Measurements from ENCODE around the gene ARHGDIA. TPM values are rescaled to one million over a fixed set of nuclear protein-coding genes. Genes with fewer than 3 reads are reported as not detected.

The ARHGDIA gene
- total RNA-seq, 1 experiment from 2014 or later, result 247 TPM

DNA sequence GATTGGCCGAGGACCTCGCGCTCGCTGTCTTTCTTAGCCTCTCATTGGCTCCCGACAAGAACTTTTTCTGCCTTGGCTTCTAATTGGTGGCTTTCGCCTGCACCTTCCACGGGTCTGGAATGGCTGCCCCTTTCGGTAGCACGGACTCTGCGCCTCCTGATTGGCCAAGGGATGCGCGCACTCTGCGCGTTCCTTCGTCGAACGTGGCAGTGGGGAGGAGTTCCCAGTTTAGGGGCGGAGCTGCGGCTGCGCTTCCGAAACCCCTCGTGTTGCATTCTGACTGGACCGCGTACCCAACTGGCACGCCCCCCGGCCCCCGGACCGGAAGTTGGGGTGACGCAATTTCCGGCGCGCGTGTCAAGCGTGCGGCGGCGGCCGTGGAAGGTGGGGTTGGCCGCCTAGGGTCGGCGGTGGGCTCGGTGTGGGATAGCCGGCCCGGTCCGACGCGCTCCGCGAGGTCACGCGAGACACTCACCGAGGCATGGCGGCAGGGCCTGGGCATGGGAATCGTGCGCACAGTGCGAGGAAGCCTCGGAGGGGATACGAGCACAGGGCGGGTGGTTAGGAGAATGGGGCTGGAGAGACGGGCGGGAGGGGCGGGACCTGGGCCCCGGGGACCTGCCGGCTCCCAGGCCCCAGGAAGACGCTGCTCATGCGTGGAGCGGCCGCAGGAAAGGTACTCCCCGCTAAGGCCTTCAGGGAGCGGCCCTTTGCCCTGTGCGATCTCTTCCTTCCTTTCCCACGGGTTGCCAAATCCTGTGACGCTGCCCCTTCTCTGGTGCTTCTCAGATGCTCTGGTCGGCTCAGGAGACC is 10.2 kb downstream of the ARHGDIA start (continued):
- TF ChIP-seq, protein P1, sequence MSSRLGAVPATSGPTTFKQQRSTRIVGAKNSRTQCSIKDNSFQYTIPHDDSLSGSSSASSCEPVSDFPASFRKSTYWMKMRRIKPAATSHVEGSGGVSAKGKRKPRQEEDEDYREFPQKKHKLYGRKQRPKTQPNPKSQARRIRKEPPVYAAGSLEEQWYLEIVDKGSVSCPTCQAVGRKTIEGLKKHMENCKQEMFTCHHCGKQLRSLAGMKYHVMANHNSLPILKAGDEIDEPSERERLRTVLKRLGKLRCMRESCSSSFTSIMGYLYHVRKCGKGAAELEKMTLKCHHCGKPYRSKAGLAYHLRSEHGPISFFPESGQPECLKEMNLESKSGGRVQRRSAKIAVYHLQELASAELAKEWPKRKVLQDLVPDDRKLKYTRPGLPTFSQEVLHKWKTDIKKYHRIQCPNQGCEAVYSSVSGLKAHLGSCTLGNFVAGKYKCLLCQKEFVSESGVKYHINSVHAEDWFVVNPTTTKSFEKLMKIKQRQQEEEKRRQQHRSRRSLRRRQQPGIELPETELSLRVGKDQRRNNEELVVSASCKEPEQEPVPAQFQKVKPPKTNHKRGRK (CRISPR knock-in tag; IDR thresholded peaks at IDR 0.05; ENCODE audit: borderline replicate concordance), result no peak
- TF ChIP-seq ZNF416 (CRISPR knock-in tag; IDR thresholded peaks at IDR 0.05) (peak; percentile 70; the same call in 1 of the 2 replicates), SMAD4 (CRISPR knock-in tag; IDR thresholded peaks at IDR 0.05) (no peak), NFE2L1 (CRISPR knock-in tag; IDR thresholded peaks at IDR 0.05) (0 out of 2 replicates have a peak, but pooled peaks have one; percentile 50), EMX1 (CRISPR knock-in tag; IDR thresholded peaks at IDR 0.05) (peak; percentile 96), OVOL2 (CRISPR knock-in tag; IDR thresholded peaks at IDR 0.05; ENCODE audit: borderline replicate concordance) (no peak), ETV6 (CRISPR knock-in tag; IDR thresholded peaks at IDR 0.05) (peak; percentile 68; the same call in 1 of the 2 replicates), ZNF263 (CRISPR knock-in tag; IDR thresholded peaks at IDR 0.05; ENCODE audit: low read depth) (0 out of 2 replicates have a peak, but pooled peaks have one; percentile 84), SOX15 (CRISPR knock-in tag; IDR thresholded peaks at IDR 0.05) (no peak), TCF7 (CRISPR knock-in tag; IDR thresholded peaks at IDR 0.05; ENCODE audit: low read depth) (peak; percentile 65; the same call in 1 of the 2 replicates), NFATC4 (CRISPR knock-in tag; IDR thresholded peaks at IDR 0.05) (peak; percentile 69), PRRX2 (CRISPR knock-in tag; IDR thresholded peaks at IDR 0.05) (peak; percentile 94), ZNF138 (CRISPR knock-in tag; conservative IDR thresholded peaks at IDR 0.05) (no peak), SMAD3 (CRISPR knock-in tag; IDR thresholded peaks at IDR 0.05; ENCODE audit: borderline replicate concordance) (0 out of 2 replicates have a peak, but pooled peaks have one; percentile 17), CBFB (CRISPR knock-in tag; IDR thresholded peaks at IDR 0.05; ENCODE audit: low read depth) (0 out of 2 replicates have a peak, but pooled peaks have one; percentile 15), FOXP1 (CRISPR knock-in tag; IDR thresholded peaks at IDR 0.05; ENCODE audit: borderline replicate concordance) (peak; percentile 85), HMGA2 (CRISPR knock-in tag; IDR thresholded peaks at IDR 0.05) (peak; percentile 85), NR3C1 (CRISPR knock-in tag; conservative IDR thresholded peaks at IDR 0.05; ENCODE audit: low read depth) (no peak), ZNF317 (CRISPR knock-in tag; IDR thresholded peaks at IDR 0.05; ENCODE audit: borderline replicate concordance, low read depth) (no peak)
- TF ChIP-seq, protein P2, sequence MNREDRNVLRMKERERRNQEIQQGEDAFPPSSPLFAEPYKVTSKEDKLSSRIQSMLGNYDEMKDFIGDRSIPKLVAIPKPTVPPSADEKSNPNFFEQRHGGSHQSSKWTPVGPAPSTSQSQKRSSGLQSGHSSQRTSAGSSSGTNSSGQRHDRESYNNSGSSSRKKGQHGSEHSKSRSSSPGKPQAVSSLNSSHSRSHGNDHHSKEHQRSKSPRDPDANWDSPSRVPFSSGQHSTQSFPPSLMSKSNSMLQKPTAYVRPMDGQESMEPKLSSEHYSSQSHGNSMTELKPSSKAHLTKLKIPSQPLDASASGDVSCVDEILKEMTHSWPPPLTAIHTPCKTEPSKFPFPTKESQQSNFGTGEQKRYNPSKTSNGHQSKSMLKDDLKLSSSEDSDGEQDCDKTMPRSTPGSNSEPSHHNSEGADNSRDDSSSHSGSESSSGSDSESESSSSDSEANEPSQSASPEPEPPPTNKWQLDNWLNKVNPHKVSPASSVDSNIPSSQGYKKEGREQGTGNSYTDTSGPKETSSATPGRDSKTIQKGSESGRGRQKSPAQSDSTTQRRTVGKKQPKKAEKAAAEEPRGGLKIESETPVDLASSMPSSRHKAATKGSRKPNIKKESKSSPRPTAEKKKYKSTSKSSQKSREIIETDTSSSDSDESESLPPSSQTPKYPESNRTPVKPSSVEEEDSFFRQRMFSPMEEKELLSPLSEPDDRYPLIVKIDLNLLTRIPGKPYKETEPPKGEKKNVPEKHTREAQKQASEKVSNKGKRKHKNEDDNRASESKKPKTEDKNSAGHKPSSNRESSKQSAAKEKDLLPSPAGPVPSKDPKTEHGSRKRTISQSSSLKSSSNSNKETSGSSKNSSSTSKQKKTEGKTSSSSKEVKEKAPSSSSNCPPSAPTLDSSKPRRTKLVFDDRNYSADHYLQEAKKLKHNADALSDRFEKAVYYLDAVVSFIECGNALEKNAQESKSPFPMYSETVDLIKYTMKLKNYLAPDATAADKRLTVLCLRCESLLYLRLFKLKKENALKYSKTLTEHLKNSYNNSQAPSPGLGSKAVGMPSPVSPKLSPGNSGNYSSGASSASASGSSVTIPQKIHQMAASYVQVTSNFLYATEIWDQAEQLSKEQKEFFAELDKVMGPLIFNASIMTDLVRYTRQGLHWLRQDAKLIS (CRISPR knock-in tag; IDR thresholded peaks at IDR 0.05; ENCODE audit: borderline replicate concordance), result no peak
- TF ChIP-seq, protein P3, sequence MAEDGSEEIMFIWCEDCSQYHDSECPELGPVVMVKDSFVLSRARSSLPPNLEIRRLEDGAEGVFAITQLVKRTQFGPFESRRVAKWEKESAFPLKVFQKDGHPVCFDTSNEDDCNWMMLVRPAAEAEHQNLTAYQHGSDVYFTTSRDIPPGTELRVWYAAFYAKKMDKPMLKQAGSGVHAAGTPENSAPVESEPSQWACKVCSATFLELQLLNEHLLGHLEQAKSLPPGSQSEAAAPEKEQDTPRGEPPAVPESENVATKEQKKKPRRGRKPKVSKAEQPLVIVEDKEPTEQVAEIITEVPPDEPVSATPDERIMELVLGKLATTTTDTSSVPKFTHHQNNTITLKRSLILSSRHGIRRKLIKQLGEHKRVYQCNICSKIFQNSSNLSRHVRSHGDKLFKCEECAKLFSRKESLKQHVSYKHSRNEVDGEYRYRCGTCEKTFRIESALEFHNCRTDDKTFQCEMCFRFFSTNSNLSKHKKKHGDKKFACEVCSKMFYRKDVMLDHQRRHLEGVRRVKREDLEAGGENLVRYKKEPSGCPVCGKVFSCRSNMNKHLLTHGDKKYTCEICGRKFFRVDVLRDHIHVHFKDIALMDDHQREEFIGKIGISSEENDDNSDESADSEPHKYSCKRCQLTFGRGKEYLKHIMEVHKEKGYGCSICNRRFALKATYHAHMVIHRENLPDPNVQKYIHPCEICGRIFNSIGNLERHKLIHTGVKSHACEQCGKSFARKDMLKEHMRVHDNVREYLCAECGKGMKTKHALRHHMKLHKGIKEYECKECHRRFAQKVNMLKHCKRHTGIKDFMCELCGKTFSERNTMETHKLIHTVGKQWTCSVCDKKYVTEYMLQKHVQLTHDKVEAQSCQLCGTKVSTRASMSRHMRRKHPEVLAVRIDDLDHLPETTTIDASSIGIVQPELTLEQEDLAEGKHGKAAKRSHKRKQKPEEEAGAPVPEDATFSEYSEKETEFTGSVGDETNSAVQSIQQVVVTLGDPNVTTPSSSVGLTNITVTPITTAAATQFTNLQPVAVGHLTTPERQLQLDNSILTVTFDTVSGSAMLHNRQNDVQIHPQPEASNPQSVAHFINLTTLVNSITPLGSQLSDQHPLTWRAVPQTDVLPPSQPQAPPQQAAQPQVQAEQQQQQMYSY (CRISPR knock-in tag; IDR thresholded peaks at IDR 0.05), result no peak
- TF ChIP-seq, protein P4, sequence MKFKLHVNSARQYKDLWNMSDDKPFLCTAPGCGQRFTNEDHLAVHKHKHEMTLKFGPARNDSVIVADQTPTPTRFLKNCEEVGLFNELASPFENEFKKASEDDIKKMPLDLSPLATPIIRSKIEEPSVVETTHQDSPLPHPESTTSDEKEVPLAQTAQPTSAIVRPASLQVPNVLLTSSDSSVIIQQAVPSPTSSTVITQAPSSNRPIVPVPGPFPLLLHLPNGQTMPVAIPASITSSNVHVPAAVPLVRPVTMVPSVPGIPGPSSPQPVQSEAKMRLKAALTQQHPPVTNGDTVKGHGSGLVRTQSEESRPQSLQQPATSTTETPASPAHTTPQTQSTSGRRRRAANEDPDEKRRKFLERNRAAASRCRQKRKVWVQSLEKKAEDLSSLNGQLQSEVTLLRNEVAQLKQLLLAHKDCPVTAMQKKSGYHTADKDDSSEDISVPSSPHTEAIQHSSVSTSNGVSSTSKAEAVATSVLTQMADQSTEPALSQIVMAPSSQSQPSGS (CRISPR knock-in tag; IDR thresholded peaks at IDR 0.05; ENCODE audit: borderline replicate concordance, low read depth), result no peak
- TF ChIP-seq, protein P5, sequence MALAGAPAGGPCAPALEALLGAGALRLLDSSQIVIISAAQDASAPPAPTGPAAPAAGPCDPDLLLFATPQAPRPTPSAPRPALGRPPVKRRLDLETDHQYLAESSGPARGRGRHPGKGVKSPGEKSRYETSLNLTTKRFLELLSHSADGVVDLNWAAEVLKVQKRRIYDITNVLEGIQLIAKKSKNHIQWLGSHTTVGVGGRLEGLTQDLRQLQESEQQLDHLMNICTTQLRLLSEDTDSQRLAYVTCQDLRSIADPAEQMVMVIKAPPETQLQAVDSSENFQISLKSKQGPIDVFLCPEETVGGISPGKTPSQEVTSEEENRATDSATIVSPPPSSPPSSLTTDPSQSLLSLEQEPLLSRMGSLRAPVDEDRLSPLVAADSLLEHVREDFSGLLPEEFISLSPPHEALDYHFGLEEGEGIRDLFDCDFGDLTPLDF (CRISPR knock-in tag; IDR thresholded peaks at IDR 0.05), result no peak
- TF ChIP-seq, protein P6, sequence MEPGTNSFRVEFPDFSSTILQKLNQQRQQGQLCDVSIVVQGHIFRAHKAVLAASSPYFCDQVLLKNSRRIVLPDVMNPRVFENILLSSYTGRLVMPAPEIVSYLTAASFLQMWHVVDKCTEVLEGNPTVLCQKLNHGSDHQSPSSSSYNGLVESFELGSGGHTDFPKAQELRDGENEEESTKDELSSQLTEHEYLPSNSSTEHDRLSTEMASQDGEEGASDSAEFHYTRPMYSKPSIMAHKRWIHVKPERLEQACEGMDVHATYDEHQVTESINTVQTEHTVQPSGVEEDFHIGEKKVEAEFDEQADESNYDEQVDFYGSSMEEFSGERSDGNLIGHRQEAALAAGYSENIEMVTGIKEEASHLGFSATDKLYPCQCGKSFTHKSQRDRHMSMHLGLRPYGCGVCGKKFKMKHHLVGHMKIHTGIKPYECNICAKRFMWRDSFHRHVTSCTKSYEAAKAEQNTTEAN (CRISPR knock-in tag; IDR thresholded peaks at IDR 0.05), result 0 out of 2 replicates have a peak, but pooled peaks have one; percentile 21
